NCI-H82 treated with DMSO at 0.1 percent for 48 hours (cell line): ENCODE data around the gene LAMA1.
"Not testable (repeated sequence)": the region's sequence is repeated elsewhere in the genome, so short reads cannot be mapped to it uniquely, and the experiment has no call there.

Experiments
- DNase-seq: peaks from one replicate; lab custom pipeline; 2025; ENCODE audit not compliant: unreplicated experiment; lab: John Stamatoyannopoulos, UW

Gene LAMA1

GRCh38 chr18:6955304-6955703, 162.3 kb downstream of the LAMA1 start:
- no peak for DNase-seq

GRCh38 chr18:6954501-6954900, 163.1 kb downstream of the LAMA1 start:
- DNase-seq: no peak

GRCh38 chr18:6951336-6952090, 166.1 kb downstream of the LAMA1 start:
- DNase-seq: no peak

- DNase-seq: peak; percentile 0
These were observed 167.0 kb downstream of the LAMA1 start for GRCh38 chr18:6950641-6951040.

GRCh38 chr18:6949800-6950586, 167.6 kb downstream of the LAMA1 start:
- peak; percentile 35 for DNase-seq

GRCh38 chr18:6948281-6949055, 169.1 kb downstream of the LAMA1 start:
- DNase-seq: no peak

GRCh38 chr18:6947338-6948030, 170.1 kb downstream of the LAMA1 start:
- no peak for DNase-seq

- DNase-seq: no peak
These were observed 174.5 kb downstream of the LAMA1 start for GRCh38 chr18:6943143-6943542.

GRCh38 chr18:6942742-6943141, 174.9 kb downstream of the LAMA1 start:
- DNase-seq: no peak

- no peak for DNase-seq
These were observed 175.6 kb downstream of the LAMA1 start for GRCh38 chr18:6941996-6942395.

GRCh38 chr18:6940451-6940850, 177.1 kb downstream of the LAMA1 start:
- no peak for DNase-seq

GRCh38 chr18:6939972-6940371, 177.6 kb downstream of the LAMA1 start:
- DNase-seq: no peak

- DNase-seq: not testable (repeated sequence)
These were observed 179.2 kb downstream of the LAMA1 start for GRCh38 chr18:6938403-6938802.

- no peak for DNase-seq
These were observed 179.6 kb downstream of the LAMA1 start for GRCh38 chr18:6938003-6938402.

GRCh38 chr18:6934859-6935258, 182.7 kb downstream of the LAMA1 start:
- DNase-seq: no peak

- DNase-seq: no peak
These were observed 188.1 kb downstream of the LAMA1 start for GRCh38 chr18:6929370-6930102.

GRCh38 chr18:6928359-6928758, 189.2 kb downstream of the LAMA1 start:
- DNase-seq: peak; percentile 78

- no peak for DNase-seq
These were observed 190.4 kb downstream of the LAMA1 start for GRCh38 chr18:6927153-6927552.

- DNase-seq: no peak
These were observed 194.4 kb downstream of the LAMA1 start for GRCh38 chr18:6923220-6923619.

- no peak for DNase-seq
These were observed 196.0 kb downstream of the LAMA1 start for GRCh38 chr18:6921571-6921970.
